SK-N-SH (cell line): ENCODE measurements around the gene MGAT5B. TPM values are rescaled to one million over a fixed set of nuclear protein-coding genes. Genes with fewer than 3 reads are reported as not detected.

ENCODE experiments used
- CTCF ChIA-PET: fragments of 300-600, 350-600 bp; formaldehyde crosslinking; extraction: SDS; loops from one replicate; lab custom pipeline; 2021; lab: Yijun Ruan, JAX
- POLR2A ChIA-PET: fragments of 350-600 bp; sonication (Branson Sonifier 250); formaldehyde crosslinking; extraction: SDS; loops from one replicate; lab custom pipeline; 2020; ENCODE audit warnings: antibody characterized with exemption, inconsistent platforms; lab: Yijun Ruan, JAX
- DNase-seq: peaks from one replicate; pipeline ENCODE4 v3.0.0; 2012
- H2AFZ ChIP-seq: fragments of 200-600 bp; sonication (generic); 2 replicates; pipeline ENCODE4 v1.8.1; 2016; ENCODE audit warnings: antibody characterized with exemption, mild to moderate bottlenecking, low read depth
- H3F3A ChIP-seq: fragments of 200-600 bp; sonication (generic); replicated peaks from 2 replicates; pipeline ENCODE3; 2016; ENCODE audit warnings: antibody characterized with exemption, mild to moderate bottlenecking; ENCODE audit not compliant: insufficient read depth
- H3K27ac ChIP-seq, 2 experiments: fragments of 200-500 bp in 1 of 2; fragments of 200-600 bp in 1 of 2; sonication (Bioruptor generic) in 1 of 2; sonication (generic), shearing (Covaris generic) in 1 of 2; 2 replicates each; pipeline versions ENCODE4 v1.5.1 to v1.6.1; 2014 to 2016; ENCODE audit warnings: low read depth in 2 of 2, inconsistent platforms in 1 of 2, low read length in 1 of 2, mild to moderate bottlenecking in 1 of 2, mixed read lengths in 1 of 2
- H3K27me3 ChIP-seq: fragments of 200-600 bp; sonication (generic), shearing (Covaris generic); 2 replicates; pipeline ENCODE4 v1.6.1; 2016; ENCODE audit warnings: mixed run types; ENCODE audit not compliant: insufficient read depth
- H3K36me3 ChIP-seq, 2 experiments: fragments of 200-500 bp in 1 of 2; fragments of 200-600 bp in 1 of 2; sonication (Bioruptor generic) in 1 of 2; sonication (generic) in 1 of 2; replicated peaks in 1 of 2; 2 replicates each; pipeline versions ENCODE3 to v1.5.1; 2014 to 2016; ENCODE audit warnings: low read length in 1 of 2, mild to moderate bottlenecking in 1 of 2; ENCODE audit not compliant: insufficient read depth in 2 of 2, control insufficient read depth in 1 of 2
- H3K4me1 ChIP-seq, 2 experiments: fragments of 200-500 bp in 1 of 2; fragments of 200-600 bp in 1 of 2; sonication (Bioruptor generic) in 1 of 2; sonication (generic), shearing (Covaris generic) in 1 of 2; 2 replicates each; pipeline versions ENCODE4 v1.5.1 to v1.6.1; 2014 to 2016; ENCODE audit warnings: low read depth in 1 of 2, low read length in 1 of 2, mixed run types in 1 of 2; ENCODE audit not compliant: insufficient read depth in 2 of 2, control insufficient read depth in 1 of 2
- H3K4me2 ChIP-seq: fragments of 200-600 bp; sonication (generic), shearing (Covaris generic); 2 replicates; pipeline ENCODE4 v1.6.1; 2017; ENCODE audit warnings: mixed run types
- H3K4me3 ChIP-seq, 2 experiments: fragments of 200-500 bp in 1 of 2; fragments of 200-600 bp in 1 of 2; sonication (Bioruptor generic) in 1 of 2; sonication (generic), shearing (Covaris generic) in 1 of 2; 2 replicates each; pipeline versions ENCODE4 v1.5.1 to v1.8.1; 2014 to 2016; ENCODE audit warnings: low read depth in 2 of 2, inconsistent platforms in 1 of 2, low read length in 1 of 2, mild to moderate bottlenecking in 1 of 2, mixed read lengths in 1 of 2, moderate library complexity in 1 of 2
- H3K79me2 ChIP-seq: fragments of 200-600 bp; sonication (generic); 2 replicates; pipeline ENCODE4 v1.8.1; 2017; ENCODE audit warnings: mild to moderate bottlenecking; ENCODE audit not compliant: insufficient read depth
- H3K9ac ChIP-seq: fragments of 200-600 bp; sonication (generic); 2 replicates; pipeline ENCODE4 v1.6.1; 2017; ENCODE audit warnings: mixed run types
- H3K9me2 ChIP-seq: fragments of 200-600 bp; sonication (generic); 2 replicates; pipeline ENCODE4 v1.6.1; 2017; ENCODE audit warnings: mixed run types
- H3K9me3 ChIP-seq: fragments of 200-600 bp; sonication (generic); 2 replicates; pipeline ENCODE4 v1.6.1; 2017; ENCODE audit warnings: mixed run types, mild to moderate bottlenecking, moderate library complexity
- H4K20me1 ChIP-seq: fragments of 200-600 bp; sonication (generic); 2 replicates; pipeline ENCODE4 v1.6.1; 2017; ENCODE audit warnings: mild to moderate bottlenecking, mixed run types; ENCODE audit not compliant: insufficient read depth
- CHD2 ChIP-seq: fragments of 150-350 bp; IDR thresholded peaks from 2 replicates; pipeline ENCODE4 v1.6.1; 2018; ENCODE audit warnings: low read length; ENCODE audit not compliant: partially characterized antibody
- ELF1 ChIP-seq: IDR thresholded peaks from 2 replicates; pipeline ENCODE4 v1.4.0; 2012
- EP300 ChIP-seq, 2 experiments: IDR thresholded peaks; 2 replicates each; pipeline versions ENCODE4 v1.4.0 to v1.6.1; 2012; ENCODE audit warnings: borderline replicate concordance in 1 of 2, low read depth in 1 of 2, low read length in 1 of 2
- EZH2phosphoT487 ChIP-seq: fragments of 200-600 bp; sonication (generic); IDR thresholded peaks from 2 replicates; pipeline ENCODE4 v1.6.1; 2017; ENCODE audit warnings: low read depth, mixed run types, mild to moderate bottlenecking, antibody characterized with exemption, moderate library complexity, borderline replicate concordance
- FOSL2 ChIP-seq: IDR thresholded peaks from 2 replicates; pipeline ENCODE4 v1.4.0; 2012; ENCODE audit warnings: low read depth, mild to moderate bottlenecking, moderate library complexity, borderline replicate concordance
- JUND ChIP-seq: IDR thresholded peaks from 2 replicates; pipeline ENCODE4 v1.4.0; 2012
- NFIC ChIP-seq: IDR thresholded peaks from 2 replicates; pipeline ENCODE4 v1.4.0; 2012; ENCODE audit warnings: borderline replicate concordance
- NRF1 ChIP-seq: IDR thresholded peaks from 2 replicates; pipeline ENCODE4 v1.6.1; 2012; ENCODE audit warnings: low read depth, mild to moderate bottlenecking, low read length
- RAD21 ChIP-seq: IDR thresholded peaks from 2 replicates; pipeline ENCODE4 v1.6.1; 2012; ENCODE audit warnings: mild to moderate bottlenecking, low read length
- REST ChIP-seq: IDR thresholded peaks from 2 replicates; pipeline ENCODE4 v1.6.1; 2012; ENCODE audit warnings: mild to moderate bottlenecking, low read depth, low read length, moderate library complexity
- RFX5 ChIP-seq: IDR thresholded peaks from 2 replicates; pipeline ENCODE4 v1.6.1; 2012; ENCODE audit warnings: mild to moderate bottlenecking, improper control_type of control experiment, low read length
- SIN3A ChIP-seq: IDR thresholded peaks from 2 replicates; pipeline ENCODE4 v1.6.1; 2012; ENCODE audit warnings: low read depth, mild to moderate bottlenecking, low read length, moderate library complexity, borderline replicate concordance
- SMC3 ChIP-seq: IDR thresholded peaks from 2 replicates; pipeline ENCODE4 v1.6.1; 2012; ENCODE audit warnings: low read depth, low read length, improper control_type of control experiment
- YY1 ChIP-seq: IDR thresholded peaks from 2 replicates; pipeline ENCODE4 v1.4.0; 2012; ENCODE audit warnings: low read depth, mild to moderate bottlenecking
- WGBS: methylation state at CpG from one replicate; pipeline ENCODE4 v1.1.6; 2017; ENCODE audit warnings: low lambda C conversion rate; 5-methylcytosine and 5-hydroxymethylcytosine counted together
- polyA plus RNA-seq, 3 experiments: library from polyadenylated mRNA; depleted of rRNA; stranded (reverse); fragments of >200 nt; gene quantifications; 2 replicates each; pipeline ENCODE4 v1.2.3, GENCODE V29; 2012
- TF ChIP-seq, protein P1 (sequence below): IDR thresholded peaks from 2 replicates; pipeline ENCODE4 v1.4.0; 2012; ENCODE audit warnings: low read depth, borderline replicate concordance
- TF ChIP-seq, protein P2 (sequence below): fragments of 150-350 bp; IDR thresholded peaks from 2 replicates; pipeline ENCODE4 v1.6.1; 2017; ENCODE audit warnings: antibody characterized with exemption, low read length, low read depth, borderline replicate concordance
- TF ChIP-seq, protein P3 (sequence below): fragments of 150-350 bp; IDR thresholded peaks from 2 replicates; pipeline ENCODE4 v1.6.1; 2016; ENCODE audit warnings: mild to moderate bottlenecking, low read depth, low read length
- TF ChIP-seq, protein P4 (sequence below): fragments of 200-600 bp; sonication (generic); IDR thresholded peaks from 2 replicates; pipeline ENCODE4 v1.6.1; 2017; ENCODE audit warnings: antibody characterized with exemption, mild to moderate bottlenecking, moderate library complexity
- TF ChIP-seq, protein P5 (sequence below): IDR thresholded peaks from 2 replicates; pipeline ENCODE4; 2012

The MGAT5B gene
- polyA plus RNA-seq, 1 of the 3 experiments (the other 2 are of a cell fraction), result 13.8 TPM

DNA sequence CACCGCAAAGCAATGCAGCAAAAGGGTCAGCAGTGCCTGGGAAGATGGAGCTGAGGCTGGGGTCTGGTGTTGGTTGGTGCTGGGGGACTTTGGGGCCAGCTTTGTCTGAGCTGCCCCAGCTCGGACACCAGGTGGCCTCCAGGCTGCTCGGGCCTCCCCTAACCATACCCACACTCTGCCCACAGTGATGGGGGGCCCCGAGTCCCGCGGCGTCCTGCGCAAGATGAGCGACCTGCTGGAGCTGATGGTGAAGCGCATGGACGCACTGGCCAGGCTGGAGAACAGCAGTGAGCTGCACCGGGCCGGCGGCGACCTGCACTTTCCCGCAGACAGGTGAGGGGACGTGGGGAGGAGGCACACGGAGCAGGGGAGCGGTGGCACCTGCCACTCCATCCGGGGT lies 13.8 kb downstream of the MGAT5B start:
- Histone ChIP-seq H3K79me2 (no peaks in the 10 kb centered on the region; the same call in 1 of the 2 replicates), H3K36me3 (peaks cover 2 to 4% of the 10 kb centered on the region in 2 experiments), H3F3A (no peaks in the 10 kb centered on the region), H3K4me3 (no peak overlapping the region), H3K27ac (no peak overlapping the region), H4K20me1 (peaks cover 39% of the 10 kb centered on the region), H3K4me2 (no peak overlapping the region), H2AFZ (no peak overlapping the region), H3K9ac (no peak overlapping the region), H3K9me2 (no peaks in the 10 kb centered on the region), H3K9me3 (no peaks in the 10 kb centered on the region), H3K27me3 (no peaks in the 10 kb centered on the region), H3K4me1 (no peaks in the 10 kb centered on the region; a peak in 1 of 4 replicates)
- ChIA-PET POLR2A (no interaction called here), CTCF (interaction anchor here (5.6 to 6.2 kb wide), 2 partner anchors 13 to 185 kb away, joined by 24 to 56 read pairs; partner anchors contain the start of gene MGAT5B)
- 87% methylated on average over 19 of the region's 20 CpGs for WGBS
- DNase-seq, result no peak
- TF ChIP-seq RFX5 (no peak), CHD2 (no peak), FOSL2 (no peak), YY1 (no peak), SIN3A (no peak), ELF1 (no peak), SMC3 (no peak), NFIC (no peak), RAD21 (no peak), REST (no peak), NRF1 (no peak), EP300 (IDR thresholded peaks at IDR 0.05; ENCODE audit: borderline replicate concordance in 1 of 2, low read depth in 1 of 2, low read length in 1 of 2) (no peak), JUND (no peak), EZH2phosphoT487 (no peak)
- TF ChIP-seq, protein P1, sequence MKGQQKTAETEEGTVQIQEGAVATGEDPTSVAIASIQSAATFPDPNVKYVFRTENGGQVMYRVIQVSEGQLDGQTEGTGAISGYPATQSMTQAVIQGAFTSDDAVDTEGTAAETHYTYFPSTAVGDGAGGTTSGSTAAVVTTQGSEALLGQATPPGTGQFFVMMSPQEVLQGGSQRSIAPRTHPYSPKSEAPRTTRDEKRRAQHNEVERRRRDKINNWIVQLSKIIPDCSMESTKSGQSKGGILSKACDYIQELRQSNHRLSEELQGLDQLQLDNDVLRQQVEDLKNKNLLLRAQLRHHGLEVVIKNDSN, result no peak
- TF ChIP-seq, protein P2, sequence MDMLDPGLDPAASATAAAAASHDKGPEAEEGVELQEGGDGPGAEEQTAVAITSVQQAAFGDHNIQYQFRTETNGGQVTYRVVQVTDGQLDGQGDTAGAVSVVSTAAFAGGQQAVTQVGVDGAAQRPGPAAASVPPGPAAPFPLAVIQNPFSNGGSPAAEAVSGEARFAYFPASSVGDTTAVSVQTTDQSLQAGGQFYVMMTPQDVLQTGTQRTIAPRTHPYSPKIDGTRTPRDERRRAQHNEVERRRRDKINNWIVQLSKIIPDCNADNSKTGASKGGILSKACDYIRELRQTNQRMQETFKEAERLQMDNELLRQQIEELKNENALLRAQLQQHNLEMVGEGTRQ, result no peak
- TF ChIP-seq, protein P3, sequence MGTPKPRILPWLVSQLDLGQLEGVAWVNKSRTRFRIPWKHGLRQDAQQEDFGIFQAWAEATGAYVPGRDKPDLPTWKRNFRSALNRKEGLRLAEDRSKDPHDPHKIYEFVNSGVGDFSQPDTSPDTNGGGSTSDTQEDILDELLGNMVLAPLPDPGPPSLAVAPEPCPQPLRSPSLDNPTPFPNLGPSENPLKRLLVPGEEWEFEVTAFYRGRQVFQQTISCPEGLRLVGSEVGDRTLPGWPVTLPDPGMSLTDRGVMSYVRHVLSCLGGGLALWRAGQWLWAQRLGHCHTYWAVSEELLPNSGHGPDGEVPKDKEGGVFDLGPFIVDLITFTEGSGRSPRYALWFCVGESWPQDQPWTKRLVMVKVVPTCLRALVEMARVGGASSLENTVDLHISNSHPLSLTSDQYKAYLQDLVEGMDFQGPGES, result no peak
- TF ChIP-seq, protein P4, sequence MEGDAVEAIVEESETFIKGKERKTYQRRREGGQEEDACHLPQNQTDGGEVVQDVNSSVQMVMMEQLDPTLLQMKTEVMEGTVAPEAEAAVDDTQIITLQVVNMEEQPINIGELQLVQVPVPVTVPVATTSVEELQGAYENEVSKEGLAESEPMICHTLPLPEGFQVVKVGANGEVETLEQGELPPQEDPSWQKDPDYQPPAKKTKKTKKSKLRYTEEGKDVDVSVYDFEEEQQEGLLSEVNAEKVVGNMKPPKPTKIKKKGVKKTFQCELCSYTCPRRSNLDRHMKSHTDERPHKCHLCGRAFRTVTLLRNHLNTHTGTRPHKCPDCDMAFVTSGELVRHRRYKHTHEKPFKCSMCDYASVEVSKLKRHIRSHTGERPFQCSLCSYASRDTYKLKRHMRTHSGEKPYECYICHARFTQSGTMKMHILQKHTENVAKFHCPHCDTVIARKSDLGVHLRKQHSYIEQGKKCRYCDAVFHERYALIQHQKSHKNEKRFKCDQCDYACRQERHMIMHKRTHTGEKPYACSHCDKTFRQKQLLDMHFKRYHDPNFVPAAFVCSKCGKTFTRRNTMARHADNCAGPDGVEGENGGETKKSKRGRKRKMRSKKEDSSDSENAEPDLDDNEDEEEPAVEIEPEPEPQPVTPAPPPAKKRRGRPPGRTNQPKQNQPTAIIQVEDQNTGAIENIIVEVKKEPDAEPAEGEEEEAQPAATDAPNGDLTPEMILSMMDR, result no peak
- TF ChIP-seq, protein P5, sequence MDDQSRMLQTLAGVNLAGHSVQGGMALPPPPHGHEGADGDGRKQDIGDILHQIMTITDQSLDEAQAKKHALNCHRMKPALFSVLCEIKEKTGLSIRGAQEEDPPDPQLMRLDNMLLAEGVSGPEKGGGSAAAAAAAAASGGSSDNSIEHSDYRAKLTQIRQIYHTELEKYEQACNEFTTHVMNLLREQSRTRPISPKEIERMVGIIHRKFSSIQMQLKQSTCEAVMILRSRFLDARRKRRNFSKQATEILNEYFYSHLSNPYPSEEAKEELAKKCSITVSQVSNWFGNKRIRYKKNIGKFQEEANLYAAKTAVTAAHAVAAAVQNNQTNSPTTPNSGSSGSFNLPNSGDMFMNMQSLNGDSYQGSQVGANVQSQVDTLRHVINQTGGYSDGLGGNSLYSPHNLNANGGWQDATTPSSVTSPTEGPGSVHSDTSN, result no peak
